Measurements from ENCODE around the gene SMARCA4. TPM values are rescaled to one million over a fixed set of nuclear protein-coding genes. Genes with fewer than 3 reads are reported as not detected.

Gene SMARCA4
- total RNA-seq, 1 experiment from 2014 or later, result 36.2 TPM

DNA sequence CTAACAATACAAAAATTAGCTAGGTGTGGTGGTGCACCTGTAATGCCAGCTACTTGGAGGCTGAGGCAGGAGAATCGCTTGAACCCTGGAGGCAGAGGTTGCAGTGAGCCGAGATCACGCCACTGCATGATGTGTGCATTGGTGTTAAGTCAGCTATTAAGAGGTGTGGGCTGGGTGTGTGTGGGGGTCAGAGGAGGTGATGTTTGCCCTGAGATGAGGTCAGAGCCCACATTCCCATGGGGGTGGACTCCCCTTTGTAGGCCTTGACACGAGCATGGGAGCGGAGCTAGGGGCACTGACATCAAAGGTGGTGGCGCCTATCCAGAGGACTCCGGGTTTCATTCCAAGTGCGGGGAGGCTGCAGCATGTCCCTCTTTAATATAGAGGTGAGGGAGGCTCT is 93.8 kb downstream of the SMARCA4 start:
- in situ Hi-C loops (cut with HindIII; ENCODE audit: low pct_unique_long_range_greater_than_20kb, low sequenced_read_pairs) (no loop called here), intact Hi-C loops (cut with micrococcal nuclease; ENCODE audit: unreplicated experiment) (no loop called here)
- no peak overlapping the region for H3K4me3 ChIP-seq (ENCODE audit: low read depth in 2 of 2, low read length in 2 of 2)
- no peak overlapping the region for H3K27ac ChIP-seq (ENCODE audit: low read length)
- no peaks in the 10 kb centered on the region for H3K4me1 ChIP-seq (ENCODE audit: control insufficient read depth, insufficient read depth, low read length)
- no peaks in the 10 kb centered on the region for H3K9me3 ChIP-seq (ENCODE audit: control insufficient read depth, insufficient read depth, low read depth, low read length)
- ChIA-PET POLR2A (no interaction called here), CTCF (no interaction called here)
- H3K27me3 ChIP-seq (ENCODE audit: control insufficient read depth, insufficient read depth, low read length), result no peaks in the 10 kb centered on the region
- BruUV-seq (replicated peaks), result no TSS peak
- no peaks in the 10 kb centered on the region for H3K36me3 ChIP-seq (ENCODE audit: control insufficient read depth, insufficient read depth, low read length)
- TF ChIP-seq SIN3A (IDR thresholded peaks at IDR 0.05; ENCODE audit: borderline replicate concordance, insufficient read depth, low read depth, low read length) (no peak), TCF7L2 (IDR thresholded peaks at IDR 0.05; ENCODE audit: low read depth, low read length) (no peak), POLR2AphosphoS5 (IDR thresholded peaks at IDR 0.05; ENCODE audit: low read depth, low read length) (no peak)
- TF ChIP-seq, protein P1, sequence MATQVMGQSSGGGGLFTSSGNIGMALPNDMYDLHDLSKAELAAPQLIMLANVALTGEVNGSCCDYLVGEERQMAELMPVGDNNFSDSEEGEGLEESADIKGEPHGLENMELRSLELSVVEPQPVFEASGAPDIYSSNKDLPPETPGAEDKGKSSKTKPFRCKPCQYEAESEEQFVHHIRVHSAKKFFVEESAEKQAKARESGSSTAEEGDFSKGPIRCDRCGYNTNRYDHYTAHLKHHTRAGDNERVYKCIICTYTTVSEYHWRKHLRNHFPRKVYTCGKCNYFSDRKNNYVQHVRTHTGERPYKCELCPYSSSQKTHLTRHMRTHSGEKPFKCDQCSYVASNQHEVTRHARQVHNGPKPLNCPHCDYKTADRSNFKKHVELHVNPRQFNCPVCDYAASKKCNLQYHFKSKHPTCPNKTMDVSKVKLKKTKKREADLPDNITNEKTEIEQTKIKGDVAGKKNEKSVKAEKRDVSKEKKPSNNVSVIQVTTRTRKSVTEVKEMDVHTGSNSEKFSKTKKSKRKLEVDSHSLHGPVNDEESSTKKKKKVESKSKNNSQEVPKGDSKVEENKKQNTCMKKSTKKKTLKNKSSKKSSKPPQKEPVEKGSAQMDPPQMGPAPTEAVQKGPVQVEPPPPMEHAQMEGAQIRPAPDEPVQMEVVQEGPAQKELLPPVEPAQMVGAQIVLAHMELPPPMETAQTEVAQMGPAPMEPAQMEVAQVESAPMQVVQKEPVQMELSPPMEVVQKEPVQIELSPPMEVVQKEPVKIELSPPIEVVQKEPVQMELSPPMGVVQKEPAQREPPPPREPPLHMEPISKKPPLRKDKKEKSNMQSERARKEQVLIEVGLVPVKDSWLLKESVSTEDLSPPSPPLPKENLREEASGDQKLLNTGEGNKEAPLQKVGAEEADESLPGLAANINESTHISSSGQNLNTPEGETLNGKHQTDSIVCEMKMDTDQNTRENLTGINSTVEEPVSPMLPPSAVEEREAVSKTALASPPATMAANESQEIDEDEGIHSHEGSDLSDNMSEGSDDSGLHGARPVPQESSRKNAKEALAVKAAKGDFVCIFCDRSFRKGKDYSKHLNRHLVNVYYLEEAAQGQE (IDR thresholded peaks at IDR 0.05; ENCODE audit: insufficient read depth in 1 of 2, low read depth in 2 of 2, low read length in 1 of 2), result no peak
- TF ChIP-seq, protein P2, sequence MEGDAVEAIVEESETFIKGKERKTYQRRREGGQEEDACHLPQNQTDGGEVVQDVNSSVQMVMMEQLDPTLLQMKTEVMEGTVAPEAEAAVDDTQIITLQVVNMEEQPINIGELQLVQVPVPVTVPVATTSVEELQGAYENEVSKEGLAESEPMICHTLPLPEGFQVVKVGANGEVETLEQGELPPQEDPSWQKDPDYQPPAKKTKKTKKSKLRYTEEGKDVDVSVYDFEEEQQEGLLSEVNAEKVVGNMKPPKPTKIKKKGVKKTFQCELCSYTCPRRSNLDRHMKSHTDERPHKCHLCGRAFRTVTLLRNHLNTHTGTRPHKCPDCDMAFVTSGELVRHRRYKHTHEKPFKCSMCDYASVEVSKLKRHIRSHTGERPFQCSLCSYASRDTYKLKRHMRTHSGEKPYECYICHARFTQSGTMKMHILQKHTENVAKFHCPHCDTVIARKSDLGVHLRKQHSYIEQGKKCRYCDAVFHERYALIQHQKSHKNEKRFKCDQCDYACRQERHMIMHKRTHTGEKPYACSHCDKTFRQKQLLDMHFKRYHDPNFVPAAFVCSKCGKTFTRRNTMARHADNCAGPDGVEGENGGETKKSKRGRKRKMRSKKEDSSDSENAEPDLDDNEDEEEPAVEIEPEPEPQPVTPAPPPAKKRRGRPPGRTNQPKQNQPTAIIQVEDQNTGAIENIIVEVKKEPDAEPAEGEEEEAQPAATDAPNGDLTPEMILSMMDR (IDR thresholded peaks at IDR 0.05), result no peak
- no peak for DNase-seq (ENCODE audit: low read depth, low spot score)
- no peak for ATAC-seq

DNA sequence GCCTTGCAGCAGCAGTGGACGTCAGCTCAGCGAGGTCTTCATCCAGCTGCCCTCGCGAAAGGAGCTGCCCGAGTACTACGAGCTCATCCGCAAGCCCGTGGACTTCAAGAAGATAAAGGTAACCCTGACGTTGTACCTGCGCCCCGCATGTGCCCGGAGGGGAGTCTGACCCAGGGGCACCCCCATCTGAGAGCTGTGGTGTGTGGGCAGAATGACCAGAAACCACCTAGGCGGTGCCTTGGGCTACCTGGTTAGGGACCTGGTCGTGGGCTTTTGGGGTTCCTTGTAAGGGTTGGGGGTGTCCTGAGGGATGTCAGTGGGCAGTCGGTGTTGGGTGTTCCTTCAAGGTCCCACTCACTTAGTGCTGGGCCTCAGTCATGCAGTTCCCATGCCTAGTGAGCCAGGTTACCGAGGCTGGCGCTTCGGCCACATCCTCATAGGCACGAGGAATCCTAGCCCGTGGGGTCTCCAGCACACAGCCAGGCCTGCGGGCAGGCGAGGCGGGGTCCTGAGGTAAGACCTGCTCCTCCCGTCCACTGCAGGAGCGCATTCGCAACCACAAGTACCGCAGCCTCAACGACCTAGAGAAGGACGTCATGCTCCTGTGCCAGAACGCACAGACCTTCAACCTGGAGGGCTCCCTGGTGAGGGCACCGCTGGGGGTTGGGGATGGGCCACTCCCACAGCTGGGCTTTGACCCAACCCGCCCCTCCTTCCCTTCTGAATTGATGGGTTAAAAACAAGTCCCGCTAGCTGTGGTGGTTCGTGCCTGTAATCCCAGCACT is 97.6 kb downstream of the SMARCA4 start:
- POLR2A ChIA-PET, result no interaction called here
- in situ Hi-C loops (cut with HindIII; ENCODE audit: low pct_unique_long_range_greater_than_20kb, low sequenced_read_pairs), result no loop called here
- intact Hi-C loops (cut with micrococcal nuclease; ENCODE audit: unreplicated experiment), result no loop called here
- Histone ChIP-seq H3K27ac (ENCODE audit: low read length) (no peak overlapping the region), H3K27me3 (ENCODE audit: control insufficient read depth, insufficient read depth, low read length) (no peaks in the 10 kb centered on the region), H3K9me3 (ENCODE audit: control insufficient read depth, insufficient read depth, low read depth, low read length) (no peaks in the 10 kb centered on the region), H3K4me3 (ENCODE audit: low read depth in 2 of 2, low read length in 2 of 2) (no peak overlapping the region), H3K4me1 (ENCODE audit: control insufficient read depth, insufficient read depth, low read length) (no peaks in the 10 kb centered on the region), H3K36me3 (ENCODE audit: control insufficient read depth, insufficient read depth, low read length) (no peaks in the 10 kb centered on the region)
- DNase-seq (ENCODE audit: low read depth, low spot score) (no peak), ATAC-seq (no peak)
- TF ChIP-seq TCF7L2 (IDR thresholded peaks at IDR 0.05; ENCODE audit: low read depth, low read length) (no peak), POLR2AphosphoS5 (IDR thresholded peaks at IDR 0.05; ENCODE audit: low read depth, low read length) (no peak), SIN3A (IDR thresholded peaks at IDR 0.05; ENCODE audit: borderline replicate concordance, insufficient read depth, low read depth, low read length) (no peak)
- TF ChIP-seq, protein P1 (IDR thresholded peaks at IDR 0.05; ENCODE audit: insufficient read depth in 1 of 2, low read depth in 2 of 2, low read length in 1 of 2), result no peak
- TF ChIP-seq, protein P2 (IDR thresholded peaks at IDR 0.05), result no peak
- no TSS peak for BruUV-seq (replicated peaks)
- CTCF ChIA-PET, result interaction anchor here (0.7 kb wide), 1 partner anchor 20 kb away, joined by 4 read pairs; no protein-coding TSS in a partner anchor

Data from Panc1 (cell line).